LNCAP (cell line): ENCODE measurements around the gene AKT1S1.

Experiments used
- TF ChIP-seq, protein P1 (sequence below): fragments of 450-650 bp; IDR thresholded peaks from 2 replicates; pipeline ENCODE4 v1.5.1; 2017; ENCODE audit warnings: mild to moderate bottlenecking

Gene AKT1S1

DNA sequence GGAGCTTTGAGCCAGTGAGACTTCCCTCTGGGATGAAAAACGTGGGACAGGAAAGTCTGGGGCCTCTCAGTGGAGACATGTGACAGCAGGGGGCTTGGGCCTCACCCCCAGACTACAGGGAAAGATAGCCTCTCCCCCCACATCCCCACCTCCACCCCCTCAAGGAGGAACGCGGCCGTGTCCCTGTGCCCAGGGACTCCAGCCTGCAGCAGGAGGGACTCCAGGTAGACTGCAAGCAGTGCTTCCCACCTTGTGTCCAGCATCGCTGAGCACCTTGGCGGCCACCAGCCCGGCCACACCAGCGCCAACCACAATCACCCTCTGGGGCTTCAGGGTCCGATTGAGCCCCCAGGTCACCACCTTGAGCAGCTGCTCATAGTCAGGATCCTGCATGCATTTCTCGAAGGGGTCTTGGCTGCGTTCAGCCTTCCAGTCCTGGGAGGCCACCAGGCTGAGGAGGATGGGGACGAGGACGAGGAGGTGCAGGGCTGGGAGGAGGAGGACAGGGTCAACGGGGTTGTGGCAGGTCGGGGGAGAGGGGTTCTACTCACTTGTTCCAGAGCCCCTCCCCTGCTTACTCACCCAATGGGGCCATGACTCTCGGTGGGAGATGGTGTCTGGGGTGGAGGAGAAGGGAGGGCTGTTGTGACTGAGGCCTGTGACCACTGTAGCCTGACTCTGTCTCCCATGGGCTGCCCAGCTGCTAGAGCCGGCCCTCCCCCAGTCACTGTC is 18.6 kb upstream of the AKT1S1 start:
- TF ChIP-seq, protein P1, sequence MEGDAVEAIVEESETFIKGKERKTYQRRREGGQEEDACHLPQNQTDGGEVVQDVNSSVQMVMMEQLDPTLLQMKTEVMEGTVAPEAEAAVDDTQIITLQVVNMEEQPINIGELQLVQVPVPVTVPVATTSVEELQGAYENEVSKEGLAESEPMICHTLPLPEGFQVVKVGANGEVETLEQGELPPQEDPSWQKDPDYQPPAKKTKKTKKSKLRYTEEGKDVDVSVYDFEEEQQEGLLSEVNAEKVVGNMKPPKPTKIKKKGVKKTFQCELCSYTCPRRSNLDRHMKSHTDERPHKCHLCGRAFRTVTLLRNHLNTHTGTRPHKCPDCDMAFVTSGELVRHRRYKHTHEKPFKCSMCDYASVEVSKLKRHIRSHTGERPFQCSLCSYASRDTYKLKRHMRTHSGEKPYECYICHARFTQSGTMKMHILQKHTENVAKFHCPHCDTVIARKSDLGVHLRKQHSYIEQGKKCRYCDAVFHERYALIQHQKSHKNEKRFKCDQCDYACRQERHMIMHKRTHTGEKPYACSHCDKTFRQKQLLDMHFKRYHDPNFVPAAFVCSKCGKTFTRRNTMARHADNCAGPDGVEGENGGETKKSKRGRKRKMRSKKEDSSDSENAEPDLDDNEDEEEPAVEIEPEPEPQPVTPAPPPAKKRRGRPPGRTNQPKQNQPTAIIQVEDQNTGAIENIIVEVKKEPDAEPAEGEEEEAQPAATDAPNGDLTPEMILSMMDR, result no peak

GRCh38 chr19:49894879-49895565 is 17.9 kb upstream of the AKT1S1 start:
- TF ChIP-seq, protein P1, result no peak

DNA sequence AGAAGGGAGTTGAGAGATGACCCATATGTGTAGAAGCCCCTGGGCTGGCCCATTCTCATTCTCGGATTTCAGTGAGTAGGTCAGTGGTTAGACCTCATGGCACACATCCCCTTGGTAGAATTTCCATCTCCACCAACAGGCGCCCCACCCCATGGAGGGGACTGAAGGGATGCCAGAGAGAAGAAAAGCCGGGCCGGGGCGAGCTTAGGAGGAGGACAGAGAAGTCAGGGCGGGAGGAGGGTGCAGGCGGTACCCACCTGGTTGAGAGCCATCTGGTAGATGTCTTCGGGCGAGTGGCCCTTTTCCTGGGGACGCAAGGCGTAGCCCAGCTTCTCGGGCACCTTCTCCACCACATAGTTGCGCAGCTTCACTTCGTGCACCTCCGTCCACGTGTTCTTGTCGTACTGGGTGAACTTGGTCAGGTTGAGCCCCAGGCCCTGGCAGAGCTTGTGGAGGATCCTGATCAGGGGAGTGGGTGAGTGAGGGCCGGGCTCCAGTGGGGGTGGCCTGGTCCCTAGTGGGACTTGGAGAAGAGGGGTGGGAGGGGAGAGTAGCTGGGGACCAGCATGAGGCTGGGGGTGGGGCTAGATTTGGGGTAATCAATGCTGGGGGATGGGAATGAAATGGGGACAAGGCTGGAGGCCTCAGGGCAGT is 17.0 kb upstream of the AKT1S1 start:
- TF ChIP-seq, protein P1, result no peak

- TF ChIP-seq, protein P1, result no peak
Measured at GRCh38 chr19:49892716-49893115, 15.6 kb upstream of the AKT1S1 start.

GRCh38 chr19:49891393-49891792 is 14.2 kb upstream of the AKT1S1 start:
- TF ChIP-seq, protein P1, result no peak

DNA sequence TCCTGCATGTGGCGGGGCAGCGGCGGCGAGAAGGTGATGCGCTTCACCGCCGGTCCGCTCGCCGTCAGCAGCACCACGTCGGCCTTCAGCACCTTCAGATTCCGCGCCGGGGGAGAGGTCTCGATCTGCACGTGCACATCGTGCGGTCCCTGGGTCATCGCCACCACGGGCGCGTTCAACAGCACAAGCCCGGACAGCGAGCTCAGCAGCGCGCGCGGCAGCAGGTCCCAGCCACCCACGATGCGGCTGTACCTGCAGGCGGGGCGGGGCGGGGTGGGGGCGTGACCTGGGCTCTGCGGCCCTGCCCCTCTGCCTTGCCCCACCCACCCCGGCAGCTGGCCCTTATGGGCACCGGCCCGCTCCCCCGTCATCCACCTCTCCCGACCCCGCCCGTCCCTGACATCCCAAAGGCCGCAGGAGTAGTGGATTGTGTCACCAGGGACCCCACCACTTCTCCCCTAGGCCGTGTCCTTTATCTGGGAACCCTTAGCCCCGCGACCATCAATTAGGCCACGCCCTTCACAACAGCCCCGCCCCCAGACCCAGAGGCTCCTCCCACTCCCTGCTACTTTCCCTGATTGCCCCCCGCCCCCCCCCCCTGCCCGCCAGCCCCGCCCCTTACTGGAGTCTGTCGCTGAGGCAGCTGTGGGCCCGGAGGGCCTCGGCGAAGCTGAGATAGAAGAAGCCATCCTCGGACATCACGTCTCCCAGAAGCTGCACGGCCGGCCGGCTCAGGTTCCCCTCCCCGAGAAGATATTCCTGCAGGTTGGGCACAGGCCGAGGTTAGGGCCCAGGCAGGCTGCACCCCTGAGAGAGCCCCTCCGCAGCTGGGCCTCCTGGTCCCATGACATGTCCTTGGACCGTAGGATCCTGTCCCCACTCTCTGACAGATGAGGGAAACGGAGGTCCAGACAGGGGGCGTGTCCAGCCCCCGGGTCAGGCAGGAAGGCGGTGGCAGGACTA is 13.5 kb upstream of the AKT1S1 start:
- TF ChIP-seq, protein P1, result no peak; the same call in 1 of the 2 replicates
